ENCODE data around the gene LRBA.
"Not testable (repeated sequence)": the region's sequence is repeated elsewhere in the genome, so short reads cannot be mapped to it uniquely, and the experiment has no call there.

Gene LRBA

GRCh38 chr4:150578745-150579501, 436.2 kb downstream of the LRBA start:
- Histone ChIP-seq H3K4me1 (no peaks in the 10 kb centered on the region), H4K20me1 (no peaks in the 10 kb centered on the region), H3K4me3 (no peak overlapping the region), H3K9me3 (peaks cover 41% of the 10 kb centered on the region), H3K27me3 (no peaks in the 10 kb centered on the region), H3K36me3 (peaks cover 29% of the 10 kb centered on the region), H3K27ac (no peak overlapping the region), H3K9ac (no peak overlapping the region), H3K4me2 (no peak overlapping the region)
- TF ChIP-seq Cebpa-rat (IDR thresholded peaks at IDR 0.05): no peak

DNA sequence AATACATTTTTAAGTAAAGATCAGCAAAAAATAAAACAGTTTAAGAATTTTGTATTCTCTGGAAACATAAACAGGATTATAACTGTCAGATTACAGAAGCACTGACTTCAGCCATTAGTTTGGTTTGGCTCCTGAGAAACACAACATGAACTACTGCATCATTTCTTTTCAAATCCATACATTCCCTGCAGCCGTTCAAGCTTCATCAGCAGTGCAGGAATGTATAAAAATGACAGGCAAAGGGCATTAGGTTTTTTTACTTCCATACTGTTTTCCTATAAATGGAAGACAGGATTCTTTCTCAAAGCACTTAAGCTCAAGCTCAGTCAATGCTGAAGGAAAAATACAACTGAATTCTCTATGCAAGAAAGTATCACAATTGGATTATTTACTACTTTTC, 437.3 kb downstream of the LRBA start:
- H3K4me3 ChIP-seq: no peak overlapping the region
- H4K20me1 ChIP-seq: no peaks in the 10 kb centered on the region
- no peak for TF ChIP-seq Cebpa-rat (IDR thresholded peaks at IDR 0.05)
- H3K9me3 ChIP-seq: peaks cover 30% of the 10 kb centered on the region
- H3K27ac ChIP-seq: no peak overlapping the region
- H3K4me1 ChIP-seq: no peaks in the 10 kb centered on the region
- H3K4me2 ChIP-seq: no peak overlapping the region
- no peak overlapping the region for H3K9ac ChIP-seq
- H3K36me3 ChIP-seq: peaks cover 18% of the 10 kb centered on the region
- H3K27me3 ChIP-seq: no peaks in the 10 kb centered on the region

GRCh38 chr4:150574678-150575077, 440.4 kb downstream of the LRBA start:
- Histone ChIP-seq H3K9me3 (peaks cover 5% of the 10 kb centered on the region), H3K36me3 (peaks cover 5% of the 10 kb centered on the region), H3K4me1 (no peaks in the 10 kb centered on the region), H3K9ac (no peak overlapping the region), H3K4me2 (no peak overlapping the region), H3K27me3 (no peaks in the 10 kb centered on the region), H4K20me1 (no peaks in the 10 kb centered on the region), H3K4me3 (no peak overlapping the region), H3K27ac (no peak overlapping the region)
- no peak for TF ChIP-seq Cebpa-rat (IDR thresholded peaks at IDR 0.05)

- no peaks in the 10 kb centered on the region for H3K9me3 ChIP-seq
- no peak overlapping the region for H3K27ac ChIP-seq
- no peaks in the 10 kb centered on the region for H4K20me1 ChIP-seq
- H3K4me3 ChIP-seq: no peak overlapping the region
- H3K36me3 ChIP-seq: no peaks in the 10 kb centered on the region
- no peak for TF ChIP-seq Cebpa-rat (IDR thresholded peaks at IDR 0.05)
- H3K27me3 ChIP-seq: no peaks in the 10 kb centered on the region
- H3K4me2 ChIP-seq: no peak overlapping the region
- H3K9ac ChIP-seq: no peak overlapping the region
- no peaks in the 10 kb centered on the region for H3K4me1 ChIP-seq
Measured at GRCh38 chr4:150573534-150573933, 441.6 kb downstream of the LRBA start.

GRCh38 chr4:150572704-150573504, 442.2 kb downstream of the LRBA start:
- no peak overlapping the region for H3K9ac ChIP-seq
- no peak for TF ChIP-seq Cebpa-rat (IDR thresholded peaks at IDR 0.05)
- no peak overlapping the region for H3K4me2 ChIP-seq

DNA sequence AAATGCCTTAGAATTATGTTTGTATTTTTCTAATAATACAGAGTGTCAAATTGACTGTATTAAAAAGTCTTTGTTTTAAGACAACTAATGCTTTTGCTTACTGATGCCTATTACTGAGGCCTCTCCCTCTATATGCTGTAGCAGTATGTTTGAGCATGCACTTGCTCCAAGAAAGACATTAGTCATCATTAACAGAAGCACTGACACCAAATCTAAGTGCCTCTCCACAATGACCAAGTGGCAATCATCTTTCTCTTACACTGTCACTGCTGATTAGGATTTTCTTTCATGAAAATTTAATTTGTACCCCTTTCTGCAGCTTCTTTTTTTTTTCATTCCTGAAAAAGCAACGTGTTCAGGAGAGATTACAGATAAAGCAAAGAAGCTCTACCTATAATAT, 444.2 kb downstream of the LRBA start:
- H4K20me1 ChIP-seq: no peaks in the 10 kb centered on the region
- H3K4me3 ChIP-seq: no peak overlapping the region
- no peak for TF ChIP-seq Cebpa-rat (IDR thresholded peaks at IDR 0.05)
- H3K27ac ChIP-seq: no peak overlapping the region
- H3K36me3 ChIP-seq: no peaks in the 10 kb centered on the region
- no peak overlapping the region for H3K4me2 ChIP-seq
- no peak overlapping the region for H3K9ac ChIP-seq
- H3K4me1 ChIP-seq: no peaks in the 10 kb centered on the region
- H3K9me3 ChIP-seq: no peaks in the 10 kb centered on the region
- no peaks in the 10 kb centered on the region for H3K27me3 ChIP-seq

More at GRCh38 chr4:150572704-150573504, 442.2 kb downstream of the LRBA start:
- H3K4me3 ChIP-seq: no peak overlapping the region
- no peaks in the 10 kb centered on the region for H4K20me1 ChIP-seq
- no peaks in the 10 kb centered on the region for H3K27me3 ChIP-seq
- no peak overlapping the region for H3K27ac ChIP-seq
- no peaks in the 10 kb centered on the region for H3K9me3 ChIP-seq
- H3K4me1 ChIP-seq: no peaks in the 10 kb centered on the region
- no peaks in the 10 kb centered on the region for H3K36me3 ChIP-seq

- H3K27me3 ChIP-seq: no peaks in the 10 kb centered on the region
- no peak overlapping the region for H3K4me3 ChIP-seq
- H3K4me2 ChIP-seq: no peak overlapping the region
- H3K4me1 ChIP-seq: no peaks in the 10 kb centered on the region
- no peak for TF ChIP-seq Cebpa-rat (IDR thresholded peaks at IDR 0.05)
- no peak overlapping the region for H3K27ac ChIP-seq
- no peak overlapping the region for H3K9ac ChIP-seq
- H3K36me3 ChIP-seq: no peaks in the 10 kb centered on the region
- H3K9me3 ChIP-seq: peaks cover 2% of the 10 kb centered on the region; the same call in 1 of the 2 replicates
- H4K20me1 ChIP-seq: no peaks in the 10 kb centered on the region
Measured at GRCh38 chr4:150569998-150570535, 445.0 kb downstream of the LRBA start.

DNA sequence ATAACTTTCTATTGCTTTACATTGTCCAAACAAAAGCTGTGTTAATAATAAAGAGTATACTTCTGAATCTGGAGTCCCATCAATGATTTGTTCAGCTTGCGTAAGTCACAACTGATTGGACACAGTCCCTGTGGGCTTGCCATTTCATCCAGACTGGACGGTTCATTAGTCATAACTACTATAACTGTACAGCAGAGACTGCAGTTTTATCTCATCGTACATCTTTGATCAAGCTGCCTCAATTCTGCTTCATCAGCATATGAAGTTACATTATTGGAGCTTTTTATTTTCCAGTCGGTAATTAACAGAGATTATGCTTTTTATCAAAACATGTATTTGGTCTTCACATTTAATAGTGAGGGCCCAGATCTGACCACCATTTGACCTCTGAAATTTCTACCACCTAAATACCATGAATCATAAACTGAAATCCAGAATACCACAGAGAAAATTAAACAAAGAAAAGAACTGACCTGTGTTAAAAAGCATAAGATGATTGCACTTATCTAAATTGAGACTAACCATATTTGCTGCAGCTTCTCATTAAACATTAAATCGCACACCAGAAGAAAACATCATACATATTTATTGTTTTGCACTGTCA, 445.6 kb downstream of the LRBA start:
- Histone ChIP-seq H3K27ac (no peak overlapping the region), H3K9ac (no peak overlapping the region), H3K4me3 (no peak overlapping the region), H4K20me1 (no peaks in the 10 kb centered on the region), H3K4me1 (no peaks in the 10 kb centered on the region), H3K4me2 (no peak overlapping the region), H3K36me3 (no peaks in the 10 kb centered on the region), H3K9me3 (peaks cover 7% of the 10 kb centered on the region; the same call in 1 of the 2 replicates), H3K27me3 (no peaks in the 10 kb centered on the region)
- no peak for TF ChIP-seq Cebpa-rat (IDR thresholded peaks at IDR 0.05)

DNA sequence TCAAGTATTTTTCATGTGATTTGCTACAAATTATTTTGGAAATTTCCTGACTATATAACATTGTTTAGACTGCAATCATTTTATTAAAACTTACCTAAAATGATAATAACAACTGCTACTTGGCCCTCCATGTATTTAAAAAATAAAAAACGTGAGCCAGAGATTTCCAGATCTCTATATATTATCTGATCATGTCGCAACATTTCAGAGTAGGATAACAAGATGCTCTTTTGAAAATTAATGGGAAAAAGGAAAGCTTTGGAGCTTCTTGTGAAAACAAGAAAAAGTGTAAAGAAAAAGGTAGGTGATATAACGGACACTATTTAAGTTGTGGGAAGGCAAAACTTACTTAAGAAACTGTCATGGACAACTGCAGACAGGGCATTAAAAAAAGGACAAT, 448.0 kb downstream of the LRBA start:
- Histone ChIP-seq H3K9me3 (peaks cover 7% of the 10 kb centered on the region; the same call in 1 of the 2 replicates), H3K4me2 (no peak overlapping the region), H3K4me1 (no peaks in the 10 kb centered on the region), H3K9ac (no peak overlapping the region), H3K36me3 (no peaks in the 10 kb centered on the region), H3K27me3 (no peaks in the 10 kb centered on the region), H3K27ac (no peak overlapping the region), H3K4me3 (no peak overlapping the region), H4K20me1 (no peaks in the 10 kb centered on the region)
- TF ChIP-seq Cebpa-rat (IDR thresholded peaks at IDR 0.05): no peak

DNA sequence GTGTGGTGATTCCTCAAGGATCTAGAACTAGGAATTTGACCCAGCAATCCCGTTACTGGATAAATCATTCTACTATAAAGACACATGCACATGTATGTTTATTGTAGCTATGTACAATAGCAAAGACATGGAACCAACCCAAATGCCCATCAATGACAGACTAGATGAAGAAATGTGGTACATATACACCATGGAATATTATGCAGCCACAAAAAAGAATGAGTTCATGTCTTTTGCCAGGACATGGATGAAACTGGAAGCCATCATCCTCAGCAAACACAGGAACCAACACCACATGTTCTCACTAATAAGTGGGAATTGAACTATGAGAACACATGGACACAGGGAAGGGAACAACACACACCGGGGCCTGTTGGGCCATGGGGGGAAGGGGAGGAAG, 450.1 kb downstream of the LRBA start:
- H3K9ac ChIP-seq, H3K4me3 ChIP-seq, H4K20me1 ChIP-seq, H3K27me3 ChIP-seq, H3K4me2 ChIP-seq, H3K36me3 ChIP-seq, H3K4me1 ChIP-seq, H3K27ac ChIP-seq, H3K9me3 ChIP-seq: not testable (repeated sequence)
